NCI-H2107 treated with DMSO at 0.1 percent for 48 hours (cell line): Measurements from ENCODE around the gene PFKP.
A peak's percentile ranks its signal among the peaks of the same experiment; 100 is the strongest.
"Not testable (repeated sequence)": the region's sequence is repeated elsewhere in the genome, so short reads cannot be mapped to it uniquely, and the experiment has no call there.

Experiments
- DNase-seq: peaks from one replicate; lab custom pipeline; 2025; ENCODE audit not compliant: unreplicated experiment; lab: John Stamatoyannopoulos, UW

The PFKP gene

GRCh38 chr10:3148041-3148440 is 80.7 kb downstream of the PFKP start:
- DNase-seq, result no peak

- no peak for DNase-seq
These were observed 81.6 kb downstream of the PFKP start for GRCh38 chr10:3148994-3149393.

- no peak for DNase-seq
These were observed 82.6 kb downstream of the PFKP start for GRCh38 chr10:3149918-3150317.

GRCh38 chr10:3150366-3150765 is 83.0 kb downstream of the PFKP start:
- no peak for DNase-seq

GRCh38 chr10:3150961-3151360 is 83.6 kb downstream of the PFKP start:
- no peak for DNase-seq

GRCh38 chr10:3151889-3152565 is 84.7 kb downstream of the PFKP start:
- DNase-seq, result no peak

- DNase-seq, result no peak
These were observed 85.2 kb downstream of the PFKP start for GRCh38 chr10:3152566-3152935.

- no peak for DNase-seq
These were observed 87.3 kb downstream of the PFKP start for GRCh38 chr10:3154666-3155065.

GRCh38 chr10:3159152-3159551 is 91.8 kb downstream of the PFKP start:
- no peak for DNase-seq

GRCh38 chr10:3162533-3162932 is 95.2 kb downstream of the PFKP start:
- DNase-seq, result no peak

GRCh38 chr10:3163879-3164278 is 96.5 kb downstream of the PFKP start:
- DNase-seq, result no peak

GRCh38 chr10:3165196-3165595 is 97.8 kb downstream of the PFKP start:
- DNase-seq, result no peak

- DNase-seq, result no peak
These were observed 99.3 kb downstream of the PFKP start for GRCh38 chr10:3166496-3167290.

GRCh38 chr10:3167611-3168330 is 100.4 kb downstream of the PFKP start:
- no peak for DNase-seq

- DNase-seq, result no peak
These were observed 101.9 kb downstream of the PFKP start for GRCh38 chr10:3169271-3169670.

GRCh38 chr10:3169673-3170072 is 102.3 kb downstream of the PFKP start:
- no peak for DNase-seq

GRCh38 chr10:3171488-3171887 is 104.1 kb downstream of the PFKP start:
- not testable (repeated sequence) for DNase-seq

GRCh38 chr10:3172081-3172445 is 104.7 kb downstream of the PFKP start:
- no peak for DNase-seq

- DNase-seq, result peak; percentile 93
These were observed 105.3 kb downstream of the PFKP start, which contains the start of gene PITRM1 for GRCh38 chr10:3172446-3173170. Gene PITRM1, minus strand, starts transcription at chr10:3172782. Its CDS starts 10 bp downstream, at chr10:3172772.

- no peak for DNase-seq
These were observed 106.0 kb downstream of the PFKP start for GRCh38 chr10:3173171-3173878.

GRCh38 chr10:3178042-3178441 is 110.7 kb downstream of the PFKP start:
- DNase-seq, result no peak
